ENCODE data around the gene CELF4. TPM values are rescaled to one million over a fixed set of nuclear protein-coding genes. Genes with fewer than 3 reads are reported as not detected.

The CELF4 gene
- total RNA-seq, 2 experiments from 2014 or later = not detected

GRCh38 chr18:37414816-37415215 is 150.8 kb downstream of the CELF4 start:
- ATAC-seq (ENCODE audit: low read depth) (no peak), DNase-seq (no peak)
- Mint-ChIP-seq H3K9me3 (no peaks in the 10 kb centered on the region), H3K4me1 (no peaks in the 10 kb centered on the region), H3K27me3 (no peaks in the 10 kb centered on the region), H3K27ac (no peak overlapping the region), H3K4me3 (no peak overlapping the region), H3K36me3 (no peaks in the 10 kb centered on the region)
- POLR2A ChIA-PET = no interaction called here

DNA sequence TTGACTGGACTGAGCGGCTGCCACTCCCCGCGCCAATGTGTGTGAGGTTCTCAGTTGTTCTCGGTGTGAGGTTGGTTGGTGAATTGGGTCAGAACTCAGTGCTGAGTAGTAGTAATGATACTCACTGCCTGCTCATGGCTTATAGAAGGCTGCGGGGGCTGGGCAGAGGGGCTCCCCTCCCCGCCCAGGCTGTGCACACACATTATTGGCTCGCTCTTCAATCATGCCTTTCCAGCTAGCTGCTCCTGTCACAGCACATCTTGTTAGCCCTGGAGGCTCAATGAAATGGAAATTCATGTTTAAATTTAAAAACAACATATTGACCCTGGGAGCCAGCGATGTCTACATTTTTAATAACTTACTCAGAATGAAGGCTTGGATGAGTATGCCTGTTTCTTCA is 152.8 kb downstream of the CELF4 start:
- Mint-ChIP-seq H3K4me1 (no peaks in the 10 kb centered on the region), H3K9me3 (no peaks in the 10 kb centered on the region), H3K27me3 (no peaks in the 10 kb centered on the region), H3K27ac (no peak overlapping the region), H3K4me3 (no peak overlapping the region), H3K36me3 (no peaks in the 10 kb centered on the region)
- ATAC-seq (ENCODE audit: low read depth) (no peak), DNase-seq (no peak)
- POLR2A ChIA-PET = no interaction called here

GRCh38 chr18:37412333-37412732 is 153.3 kb downstream of the CELF4 start:
- Mint-ChIP-seq H3K36me3 (no peaks in the 10 kb centered on the region), H3K27ac (no peak overlapping the region), H3K27me3 (no peaks in the 10 kb centered on the region), H3K9me3 (no peaks in the 10 kb centered on the region), H3K4me3 (no peak overlapping the region), H3K4me1 (no peaks in the 10 kb centered on the region)
- POLR2A ChIA-PET = no interaction called here
- ATAC-seq (ENCODE audit: low read depth) (no peak), DNase-seq (no peak)

GRCh38 chr18:37409878-37410277 is 155.7 kb downstream of the CELF4 start:
- Mint-ChIP-seq H3K36me3 (no peaks in the 10 kb centered on the region), H3K27ac (no peak overlapping the region), H3K9me3 (no peaks in the 10 kb centered on the region), H3K27me3 (no peaks in the 10 kb centered on the region), H3K4me1 (peaks cover 3% of the 10 kb centered on the region), H3K4me3 (no peak overlapping the region)
- ATAC-seq (ENCODE audit: low read depth) (no peak), DNase-seq (no peak)
- POLR2A ChIA-PET = no interaction called here

DNA sequence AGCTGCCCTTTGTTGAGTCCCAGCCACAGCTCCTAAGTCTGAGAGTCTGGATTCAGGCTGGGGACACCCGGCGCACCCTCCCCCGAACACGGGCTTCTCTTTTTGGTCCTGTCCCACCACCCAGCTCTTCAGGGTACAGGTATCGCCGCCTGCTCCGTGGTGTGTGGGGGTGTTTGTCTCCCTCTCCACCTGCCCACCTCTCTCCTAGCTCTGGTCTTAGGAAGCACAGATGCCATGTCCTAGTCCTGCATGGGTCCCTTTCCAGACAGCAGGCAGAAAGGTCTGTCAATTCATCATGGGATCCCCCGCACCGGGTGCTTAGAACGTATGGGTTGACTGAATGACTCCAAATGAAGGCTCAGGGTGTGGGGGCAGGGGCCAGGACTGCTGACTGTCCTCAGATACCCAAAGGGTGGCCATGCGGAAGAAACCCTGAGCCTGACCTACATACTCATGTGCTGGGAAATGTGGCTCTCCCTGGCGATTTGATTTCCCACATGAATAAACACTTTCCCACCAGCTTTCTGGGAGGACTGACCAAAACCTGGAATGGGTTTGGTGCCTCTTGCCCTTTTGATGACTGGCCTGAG is 156.8 kb downstream of the CELF4 start:
- H3K9me3 Mint-ChIP-seq = no peaks in the 10 kb centered on the region

DNA sequence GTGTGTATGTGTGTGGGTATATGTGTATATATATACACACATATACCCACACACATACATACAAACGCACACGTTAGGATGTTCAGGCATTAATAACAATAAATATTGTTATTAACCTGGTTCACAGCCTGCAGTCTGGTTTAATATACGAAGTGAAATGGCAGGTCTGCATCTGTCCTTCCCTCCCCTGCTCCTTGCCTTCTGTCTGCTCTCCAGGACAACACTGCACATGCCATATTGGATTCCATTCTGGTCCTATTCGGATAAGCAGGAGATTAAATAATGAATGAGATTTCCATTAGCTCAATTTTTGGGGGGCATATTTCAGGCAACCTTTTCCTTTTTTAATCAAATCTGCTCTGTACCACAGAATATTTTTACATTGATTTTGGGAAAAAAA is 158.0 kb downstream of the CELF4 start:
- Mint-ChIP-seq H3K4me3 (no peak overlapping the region), H3K27ac (no peak overlapping the region), H3K4me1 (peaks cover 3% of the 10 kb centered on the region), H3K36me3 (no peaks in the 10 kb centered on the region), H3K27me3 (no peaks in the 10 kb centered on the region), H3K9me3 (no peaks in the 10 kb centered on the region)
- no peak for ATAC-seq (ENCODE audit: low read depth)
- POLR2A ChIA-PET = no interaction called here
- DNase-seq = no peak

More for the DNA sequence above, 156.8 kb downstream of the CELF4 start:
- Mint-ChIP-seq H3K27ac (no peak overlapping the region), H3K4me3 (no peak overlapping the region), H3K36me3 (no peaks in the 10 kb centered on the region), H3K27me3 (no peaks in the 10 kb centered on the region), H3K4me1 (peaks cover 3% of the 10 kb centered on the region)
- POLR2A ChIA-PET = no interaction called here
- no peak for ATAC-seq (ENCODE audit: low read depth)
- no peak for DNase-seq

DNA sequence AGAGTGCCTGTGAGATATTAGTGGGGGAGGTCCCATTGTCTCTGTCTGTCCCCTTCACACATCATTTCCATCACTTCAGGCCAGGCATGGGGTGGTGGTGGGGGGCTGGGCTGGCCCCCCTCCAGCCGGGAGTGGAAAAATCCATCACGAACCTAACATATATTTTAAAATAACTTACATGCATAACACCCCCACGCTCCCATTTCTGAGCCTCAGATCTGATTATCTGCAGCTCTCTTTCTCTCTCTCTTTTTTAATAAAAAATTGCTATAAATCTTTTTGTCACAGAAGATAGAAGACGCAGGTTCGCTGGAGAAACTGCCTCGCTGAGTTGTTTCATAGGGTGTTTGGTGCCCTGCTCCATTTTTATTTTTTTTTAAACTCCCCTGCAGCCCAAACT is 159.8 kb downstream of the CELF4 start:
- POLR2A ChIA-PET = no interaction called here
- Mint-ChIP-seq H3K4me1 (peaks cover 3% of the 10 kb centered on the region), H3K27ac (no peak overlapping the region), H3K9me3 (no peaks in the 10 kb centered on the region), H3K27me3 (no peaks in the 10 kb centered on the region), H3K4me3 (no peak overlapping the region), H3K36me3 (no peaks in the 10 kb centered on the region)
- DNase-seq (no peak), ATAC-seq (ENCODE audit: low read depth) (no peak)

DNA sequence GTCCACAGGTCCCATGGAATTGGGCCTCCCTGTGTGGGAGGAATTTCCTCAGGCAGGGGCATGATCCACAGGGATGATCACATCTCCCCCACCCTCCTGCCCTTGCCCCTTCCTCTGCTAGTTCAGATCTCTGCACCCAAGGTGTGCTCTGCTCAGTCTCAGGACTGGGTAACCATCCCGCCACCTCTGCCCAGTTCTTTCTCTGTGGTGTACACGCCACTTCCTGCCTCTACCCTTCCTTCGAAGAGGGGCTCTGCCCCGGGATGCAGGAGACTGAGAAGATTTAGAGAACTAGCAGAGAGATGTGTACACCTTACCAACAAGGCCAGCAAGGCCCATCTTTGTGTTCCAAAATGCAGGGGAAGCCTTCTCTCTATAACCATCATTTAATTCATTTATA is 160.4 kb downstream of the CELF4 start:
- Mint-ChIP-seq H3K36me3 (no peaks in the 10 kb centered on the region), H3K4me3 (no peak overlapping the region)

DNA sequence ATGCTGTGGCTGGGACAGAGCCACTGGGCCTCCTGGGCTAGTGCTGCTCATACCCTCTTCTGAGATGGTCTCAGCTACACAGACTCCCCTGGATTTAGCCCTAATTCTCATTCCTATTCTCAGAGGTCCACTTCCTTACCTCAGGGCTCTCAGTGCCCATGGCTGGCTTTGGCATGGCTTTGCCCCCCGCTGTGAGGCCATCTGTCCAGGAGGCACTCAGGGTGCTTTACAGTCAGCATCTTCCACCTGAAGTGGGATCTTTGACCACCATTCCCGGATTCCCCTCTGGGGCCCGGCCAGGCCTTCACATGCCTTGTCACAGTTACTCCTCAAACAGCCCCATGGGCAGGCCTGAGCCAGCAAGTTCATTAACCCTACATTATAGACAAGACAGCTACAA is 161.8 kb downstream of the CELF4 start:
- H3K4me1 Mint-ChIP-seq = peaks cover 3% of the 10 kb centered on the region
- no peaks in the 10 kb centered on the region for H3K9me3 Mint-ChIP-seq
- no peaks in the 10 kb centered on the region for H3K36me3 Mint-ChIP-seq
- DNase-seq (no peak), ATAC-seq (ENCODE audit: low read depth) (no peak)
- no peak overlapping the region for H3K27ac Mint-ChIP-seq
- H3K27me3 Mint-ChIP-seq = no peaks in the 10 kb centered on the region
- POLR2A ChIA-PET = no interaction called here
- no peak overlapping the region for H3K4me3 Mint-ChIP-seq

More for the DNA sequence above, 160.4 kb downstream of the CELF4 start:
- ATAC-seq (ENCODE audit: low read depth) (no peak), DNase-seq (no peak)
- POLR2A ChIA-PET = no interaction called here
- H3K4me1 Mint-ChIP-seq = peaks cover 3% of the 10 kb centered on the region
- H3K27ac Mint-ChIP-seq = no peak overlapping the region
- no peaks in the 10 kb centered on the region for H3K9me3 Mint-ChIP-seq
- H3K27me3 Mint-ChIP-seq = no peaks in the 10 kb centered on the region

- no peak for DNase-seq
- peaks cover 3% of the 10 kb centered on the region for H3K4me1 Mint-ChIP-seq
- no peaks in the 10 kb centered on the region for H3K9me3 Mint-ChIP-seq
- H3K36me3 Mint-ChIP-seq = no peaks in the 10 kb centered on the region
- no peak overlapping the region for H3K4me3 Mint-ChIP-seq
- no peaks in the 10 kb centered on the region for H3K27me3 Mint-ChIP-seq
- POLR2A ChIA-PET = no interaction called here
- H3K27ac Mint-ChIP-seq = no peak overlapping the region
- ATAC-seq (ENCODE audit: low read depth) = no peak
These were observed 162.4 kb downstream of the CELF4 start for GRCh38 chr18:37403100-37403781.

- Mint-ChIP-seq H3K4me1 (peaks cover 3% of the 10 kb centered on the region), H3K36me3 (no peaks in the 10 kb centered on the region), H3K9me3 (no peaks in the 10 kb centered on the region), H3K4me3 (no peak overlapping the region), H3K27me3 (no peaks in the 10 kb centered on the region), H3K27ac (no peak overlapping the region)
- ATAC-seq (ENCODE audit: low read depth) (no peak), DNase-seq (no peak)
- POLR2A ChIA-PET = no interaction called here
These were observed 162.9 kb downstream of the CELF4 start for GRCh38 chr18:37402735-37403099.

DNA sequence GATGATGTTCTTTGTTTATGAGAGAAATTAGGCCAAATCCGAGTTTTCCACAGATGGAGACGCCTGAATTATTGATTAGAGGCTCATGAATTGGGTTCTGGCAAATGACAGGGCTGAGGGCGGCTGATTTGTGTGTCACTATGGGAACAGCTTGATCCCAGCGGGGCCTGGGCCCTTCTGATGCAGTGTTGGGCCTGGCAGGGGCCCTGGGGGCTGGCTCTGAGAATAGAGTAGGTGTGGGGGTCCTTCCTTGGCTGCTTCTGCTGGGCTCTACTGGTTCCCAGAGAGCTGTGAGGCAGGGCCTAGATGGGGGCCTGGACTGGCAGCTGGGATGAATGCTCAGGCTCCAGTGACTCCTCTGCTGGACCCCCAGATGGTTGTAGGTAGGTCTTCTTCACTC is 164.8 kb downstream of the CELF4 start:
- Mint-ChIP-seq H3K27ac (no peak overlapping the region), H3K9me3 (no peaks in the 10 kb centered on the region), H3K27me3 (no peaks in the 10 kb centered on the region), H3K4me1 (peaks cover 3% of the 10 kb centered on the region), H3K4me3 (no peak overlapping the region), H3K36me3 (no peaks in the 10 kb centered on the region)
- ATAC-seq (ENCODE audit: low read depth) (no peak), DNase-seq (no peak)
- POLR2A ChIA-PET = no interaction called here

DNA sequence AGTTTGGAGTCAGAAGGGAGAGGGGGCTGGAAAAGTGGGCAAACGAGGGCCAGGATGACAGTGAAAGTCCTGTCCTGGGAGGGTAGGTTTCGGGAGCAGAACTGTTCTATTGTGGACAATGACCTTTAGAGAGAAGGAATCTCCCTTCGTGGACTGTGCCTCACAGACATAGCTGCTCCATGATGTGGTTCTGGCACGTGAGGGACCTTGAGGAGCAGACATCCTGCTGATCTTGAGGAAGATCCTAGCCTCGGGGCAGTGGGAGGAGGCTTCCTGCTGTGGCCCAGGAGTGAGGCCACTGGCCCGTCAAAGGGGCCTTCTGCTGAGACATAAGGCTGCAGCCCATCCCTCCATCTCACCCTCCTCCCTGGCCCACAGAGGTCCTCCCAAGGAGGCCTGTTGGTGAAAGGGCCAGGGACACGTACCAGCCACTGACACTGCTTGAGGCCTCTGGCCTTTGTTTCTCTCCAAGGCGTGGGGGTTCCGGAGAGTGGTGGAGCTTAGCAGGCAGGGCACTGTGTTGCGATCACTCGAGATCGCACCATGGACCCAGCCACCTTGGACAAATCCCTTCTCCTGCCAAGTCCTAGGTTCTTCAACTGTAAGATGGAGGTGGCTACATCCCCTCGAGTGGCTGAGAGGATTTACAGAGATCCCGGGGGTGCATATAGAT is 167.2 kb downstream of the CELF4 start:
- POLR2A ChIA-PET = no interaction called here
- no peak for ATAC-seq (ENCODE audit: low read depth)
- Mint-ChIP-seq H3K4me3 (no peak overlapping the region), H3K27me3 (peaks cover 10% of the 10 kb centered on the region), H3K9me3 (no peaks in the 10 kb centered on the region), H3K36me3 (no peaks in the 10 kb centered on the region), H3K27ac (no peak overlapping the region), H3K4me1 (no peaks in the 10 kb centered on the region)
- DNase-seq = no peak

DNA sequence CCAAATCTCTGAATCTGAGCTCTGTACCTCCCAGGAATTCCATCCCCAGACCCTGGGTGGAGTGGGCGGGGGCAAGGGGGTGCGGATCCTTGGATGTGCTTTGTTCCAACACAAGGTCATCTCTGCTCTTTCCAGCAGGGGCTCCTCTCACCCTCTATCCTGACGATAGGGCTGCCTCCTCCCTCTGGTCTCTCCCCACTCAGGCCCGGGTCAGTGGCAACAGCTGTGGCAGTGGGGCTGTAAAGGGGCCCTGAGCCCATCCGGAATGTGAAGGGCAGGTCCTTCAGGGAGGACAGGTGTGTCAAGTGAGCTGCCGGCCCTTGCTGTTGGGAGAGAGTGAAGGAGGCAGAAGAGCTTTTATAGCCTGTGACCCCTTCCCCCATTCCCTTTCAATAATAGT is 167.8 kb downstream of the CELF4 start:
- no peak overlapping the region for H3K4me3 Mint-ChIP-seq
- POLR2A ChIA-PET = no interaction called here
- H3K27ac Mint-ChIP-seq = no peak overlapping the region
- no peak for DNase-seq
- no peak for ATAC-seq (ENCODE audit: low read depth)
- H3K36me3 Mint-ChIP-seq = no peaks in the 10 kb centered on the region
- H3K9me3 Mint-ChIP-seq = no peaks in the 10 kb centered on the region
- peaks cover 16% of the 10 kb centered on the region for H3K27me3 Mint-ChIP-seq
- H3K4me1 Mint-ChIP-seq = no peaks in the 10 kb centered on the region
